ENCODE measurements around the gene STK39. TPM values are rescaled to one million over a fixed set of nuclear protein-coding genes. Genes with fewer than 3 reads are reported as not detected.

The STK39 gene
- polyA plus RNA-seq, 3 donors = 30.4 to 36.0 (median 34.7) TPM

GRCh38 chr2:168172071-168172470, 75.3 kb downstream of the STK39 start:
- no peak for DNase-seq (ENCODE audit: extremely low read depth in 1 of 11, low read depth in 9 of 11, low spot score in 4 of 11)

- no peak for DNase-seq (ENCODE audit: extremely low read depth in 1 of 11, low read depth in 9 of 11, low spot score in 4 of 11)
These were observed 76.2 kb downstream of the STK39 start for GRCh38 chr2:168171059-168171762.

DNA sequence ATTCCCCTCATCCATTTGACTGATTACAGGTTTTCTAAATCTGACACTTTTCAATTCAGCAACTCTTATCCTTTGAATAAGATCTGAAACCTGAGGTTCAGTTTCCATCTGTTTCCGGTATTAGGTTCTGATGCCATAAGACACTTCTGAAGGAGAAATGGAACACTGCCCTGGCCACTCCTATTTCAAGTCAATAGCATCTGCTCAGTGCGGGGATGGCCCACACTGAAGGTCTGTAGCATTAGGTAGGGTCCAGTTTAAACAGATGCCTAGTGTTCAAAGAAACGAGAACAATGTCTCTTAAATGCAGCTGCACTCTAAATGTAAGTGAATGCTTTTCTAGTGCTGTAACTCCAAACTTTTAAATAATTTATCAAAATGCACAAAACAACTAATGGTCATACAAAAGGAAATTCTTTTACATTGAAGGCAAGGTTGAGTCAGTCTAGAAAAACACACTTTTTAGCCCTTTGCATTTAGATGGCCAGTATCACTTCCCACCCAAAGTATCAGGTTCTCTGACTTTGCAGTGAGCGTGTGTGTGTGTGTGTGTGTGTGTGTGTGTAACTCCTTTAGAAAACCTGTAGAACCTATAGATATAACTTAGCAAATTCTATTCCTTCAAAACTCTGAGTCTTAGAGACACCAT, 78.2 kb downstream of the STK39 start:
- no peak for DNase-seq (ENCODE audit: extremely low read depth in 1 of 11, low read depth in 9 of 11, low spot score in 4 of 11)

GRCh38 chr2:168167511-168168263, 79.7 kb downstream of the STK39 start:
- DNase-seq (ENCODE audit: extremely low read depth in 1 of 11, low read depth in 9 of 11, low spot score in 4 of 11) = no peak

DNA sequence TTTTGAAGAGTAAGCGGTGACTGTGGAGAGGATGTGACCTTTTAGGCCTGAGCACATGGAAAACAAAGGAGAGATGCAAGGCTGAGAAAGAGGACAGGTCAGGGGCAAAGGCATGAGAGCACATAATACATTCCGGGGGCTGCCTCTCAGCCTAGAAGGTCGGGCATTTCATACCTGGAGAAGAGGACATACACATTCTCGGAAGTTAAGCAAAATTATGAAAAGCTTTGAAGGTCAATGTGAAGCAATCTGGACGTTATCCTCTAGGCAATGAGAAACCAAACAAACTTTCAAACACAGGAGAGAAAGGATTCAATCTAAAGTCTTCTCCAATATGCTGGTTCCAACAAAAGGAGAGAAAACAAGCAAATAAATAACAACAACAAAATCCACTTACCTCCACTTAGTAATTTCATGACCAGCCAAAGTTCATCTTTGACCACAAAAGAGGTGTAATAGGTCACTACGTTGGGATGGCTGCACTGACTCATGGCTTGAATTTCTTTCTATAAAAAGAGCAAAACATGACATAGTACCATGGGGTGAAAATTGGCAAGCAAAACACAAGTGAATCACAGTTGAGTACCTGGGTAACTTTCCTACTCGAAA, 80.4 kb downstream of the STK39 start:
- DNase-seq (ENCODE audit: extremely low read depth in 1 of 11, low read depth in 9 of 11, low spot score in 4 of 11) = no peak

- DNase-seq (ENCODE audit: extremely low read depth in 1 of 11, low read depth in 9 of 11, low spot score in 4 of 11) = no peak
These were observed 81.2 kb downstream of the STK39 start for GRCh38 chr2:168165985-168166901.

DNA sequence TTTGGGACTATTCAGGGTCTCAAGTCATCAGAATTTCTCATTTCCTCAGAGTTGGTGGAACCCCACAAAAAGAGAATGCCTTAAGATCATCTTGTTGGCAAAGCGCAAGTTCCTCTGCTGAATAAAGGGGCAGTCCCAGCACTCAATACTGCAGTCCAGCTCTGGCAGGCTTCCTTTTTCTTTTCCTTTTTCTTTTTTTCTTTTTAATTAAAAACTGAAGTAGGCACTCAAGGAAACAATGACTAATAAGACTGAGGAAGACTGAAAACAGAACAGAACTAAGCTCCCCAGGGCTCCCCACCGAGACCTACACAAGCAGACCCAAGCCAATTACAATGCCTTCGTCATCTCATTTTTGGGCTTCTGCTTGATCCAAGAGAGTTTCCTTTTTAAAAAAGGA, 82.0 kb downstream of the STK39 start:
- DNase-seq (ENCODE audit: extremely low read depth in 1 of 11, low read depth in 9 of 11, low spot score in 4 of 11) = no peak

DNA sequence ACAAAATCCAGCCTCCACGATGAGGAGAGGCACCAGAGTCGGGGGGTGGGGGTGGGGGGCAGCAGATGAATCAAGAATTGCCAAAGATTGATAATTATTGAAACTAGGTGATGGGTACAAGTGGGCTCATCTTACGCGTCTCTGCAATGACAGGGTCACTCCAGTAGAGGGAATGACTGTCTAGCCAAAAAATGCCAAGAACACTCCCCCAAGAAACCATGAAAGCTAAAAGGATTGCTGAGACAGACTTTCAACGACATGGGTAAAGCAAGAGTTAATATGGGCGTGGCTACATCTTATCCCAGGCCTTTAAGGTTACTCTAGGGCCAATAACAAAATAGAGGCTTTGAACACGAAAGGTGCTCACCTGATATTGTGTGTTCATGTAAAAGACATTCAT, 86.5 kb downstream of the STK39 start:
- no peak for DNase-seq (ENCODE audit: extremely low read depth in 1 of 11, low read depth in 9 of 11, low spot score in 4 of 11)

DNA sequence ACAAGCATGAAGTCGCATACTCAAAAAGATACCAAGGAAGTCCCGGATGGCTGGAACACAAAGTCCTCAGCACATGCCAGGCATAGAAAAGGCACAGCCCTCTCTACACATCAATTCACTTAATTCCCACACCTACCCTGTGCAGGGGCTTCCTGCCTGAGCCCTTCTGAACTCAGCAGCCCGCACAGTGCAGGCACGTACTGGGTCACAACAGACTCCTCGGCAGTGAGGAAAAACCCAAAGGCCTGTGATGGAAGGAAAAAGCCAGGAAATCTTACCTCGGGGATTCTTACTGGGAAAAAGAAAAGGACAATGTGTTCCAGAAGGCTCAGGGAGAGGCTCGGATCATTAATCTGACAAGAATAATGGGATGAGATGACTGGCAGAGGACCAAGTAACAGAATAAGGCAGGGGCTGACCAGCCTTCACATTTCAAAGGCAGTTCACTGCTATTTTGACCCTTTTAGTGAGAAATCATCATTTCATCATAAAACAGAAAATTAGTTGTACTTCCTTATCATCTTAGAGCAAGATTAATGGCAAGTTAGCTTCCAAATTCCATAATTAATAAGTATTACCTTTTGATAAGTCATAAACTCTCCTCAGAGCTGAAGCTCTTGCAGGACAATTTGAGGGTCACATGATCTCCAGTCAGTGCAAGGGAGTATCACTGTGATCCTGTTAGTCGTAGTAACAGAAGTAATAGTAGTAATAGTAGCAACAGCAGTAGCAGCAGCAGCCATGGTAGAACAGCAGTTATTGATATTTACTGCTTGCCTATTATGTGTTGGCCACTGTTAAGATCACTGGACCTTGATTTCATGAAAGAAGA, 87.4 kb downstream of the STK39 start:
- peak in 4 of 11 donors; percentile 44 to 58 (median 50) for DNase-seq (ENCODE audit: extremely low read depth in 1 of 11, low read depth in 9 of 11, low spot score in 4 of 11)

GRCh38 chr2:168158586-168158985, 88.8 kb downstream of the STK39 start:
- DNase-seq (ENCODE audit: extremely low read depth in 1 of 11, low read depth in 9 of 11, low spot score in 4 of 11) = no peak

- no peak for DNase-seq (ENCODE audit: extremely low read depth in 1 of 11, low read depth in 9 of 11, low spot score in 4 of 11)
These were observed 89.5 kb downstream of the STK39 start for GRCh38 chr2:168157926-168158325.

- no peak for DNase-seq (ENCODE audit: extremely low read depth in 1 of 11, low read depth in 9 of 11, low spot score in 4 of 11)
These were observed 90.3 kb downstream of the STK39 start for GRCh38 chr2:168157070-168157469.

DNA sequence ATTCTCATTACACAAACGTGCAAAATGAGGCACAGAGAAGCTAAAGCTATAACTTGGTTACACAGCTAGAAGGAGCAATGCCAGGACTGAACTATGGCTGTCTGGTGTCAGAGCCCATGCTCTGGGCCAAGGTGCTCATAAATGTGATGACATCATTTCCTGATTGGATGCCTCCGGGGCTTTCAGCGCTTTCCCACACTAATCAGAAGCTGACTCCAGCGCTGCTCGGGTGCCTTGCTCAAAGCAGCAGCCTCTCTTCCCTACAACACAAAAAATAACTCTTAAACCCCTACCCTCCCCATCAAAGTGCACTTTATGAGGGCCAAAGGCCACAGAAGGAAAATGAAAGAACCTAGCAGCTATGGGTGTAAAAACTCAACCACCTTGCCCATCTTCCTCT, 90.7 kb downstream of the STK39 start:
- no peak for DNase-seq (ENCODE audit: extremely low read depth in 1 of 11, low read depth in 9 of 11, low spot score in 4 of 11)

GRCh38 chr2:168155680-168156079, 91.7 kb downstream of the STK39 start:
- no peak for DNase-seq (ENCODE audit: extremely low read depth in 1 of 11, low read depth in 9 of 11, low spot score in 4 of 11)

- peak in 8 of 11 donors; percentile 40 to 78 (median 61) for DNase-seq (ENCODE audit: extremely low read depth in 1 of 11, low read depth in 9 of 11, low spot score in 4 of 11)
These were observed 92.3 kb downstream of the STK39 start for GRCh38 chr2:168155046-168155445.

- no peak for DNase-seq (ENCODE audit: extremely low read depth in 1 of 11, low read depth in 9 of 11, low spot score in 4 of 11)
These were observed 94.4 kb downstream of the STK39 start for GRCh38 chr2:168152902-168153530.

DNA sequence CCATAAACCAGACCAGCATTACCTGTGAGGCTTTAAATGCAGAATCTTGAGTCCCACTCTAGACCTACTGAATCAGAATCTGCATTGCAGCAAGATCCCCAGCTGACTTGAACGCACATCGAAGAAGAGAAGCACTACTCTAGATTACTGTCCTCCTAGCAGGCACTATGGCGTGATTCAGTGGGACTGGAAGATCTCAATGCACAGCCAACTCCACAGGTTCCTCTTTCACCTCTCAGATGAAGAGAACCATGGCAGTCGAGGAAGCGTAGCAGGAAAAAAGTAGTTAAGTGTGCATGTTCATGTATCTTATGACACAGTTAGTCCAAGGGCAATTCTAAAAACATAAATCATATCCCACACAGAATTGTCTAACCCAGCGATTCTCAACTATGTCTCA, 97.4 kb downstream of the STK39 start:
- no peak for DNase-seq (ENCODE audit: extremely low read depth in 1 of 11, low read depth in 9 of 11, low spot score in 4 of 11)

Measured in renal cortex interstitium (tissue), 11 donors.